Panc1 (cell line): ENCODE results near the gene ARRDC2. TPM values are rescaled to one million over a fixed set of nuclear protein-coding genes. Genes with fewer than 3 reads are reported as not detected.
"Not testable (repeated sequence)": the region's sequence is repeated elsewhere in the genome, so short reads cannot be mapped to it uniquely, and the experiment has no call there.

ENCODE experiments used
- ATAC-seq: fragments of 200-7000 bp; cut with Tn5 transposase; 2 replicates; pipeline ENCODE4 v1.9.1; 2020; ENCODE audit warnings: mild to moderate bottlenecking, moderate library complexity
- BruUV-seq: library from RNA; stranded (reverse); fragments of 400-500 nt; replicated peaks from 2 replicates; lab custom pipeline; 2021; lab: Mats Ljungman, UMichigan
- CTCF ChIA-PET: fragments of 300-600 bp; sonication (Branson Sonifier 250); formaldehyde crosslinking; loops from one replicate; lab custom pipeline; 2022; ENCODE audit warnings: antibody characterized with exemption; lab: Charles Lee
- POLR2A ChIA-PET: fragments of 300-600 bp; sonication (Branson Sonifier 250); formaldehyde crosslinking; loops from one replicate; lab custom pipeline; 2022; ENCODE audit warnings: antibody characterized with exemption; lab: Charles Lee
- DNase-seq: peaks from one replicate; pipeline ENCODE4 v3.0.0-alpha.2; 2010; ENCODE audit warnings: low read depth, low spot score
- H3K27ac ChIP-seq: 2 replicates; pipeline ENCODE4 v1.5.1; 2011; ENCODE audit warnings: mild to moderate bottlenecking, low read length, inconsistent platforms
- H3K27me3 ChIP-seq: fragments of 200-500 bp; sonication (Bioruptor generic); 2 replicates; pipeline ENCODE4 v1.6.0; 2014; ENCODE audit warnings: low read length, inconsistent platforms; ENCODE audit not compliant: control insufficient read depth, insufficient read depth
- H3K36me3 ChIP-seq: fragments of 200-500 bp; sonication (Bioruptor generic); 2 replicates; pipeline ENCODE4 v1.5.1; 2014; ENCODE audit warnings: inconsistent platforms, mild to moderate bottlenecking, low read length, moderate library complexity; ENCODE audit not compliant: control insufficient read depth, insufficient read depth
- H3K4me1 ChIP-seq: 2 replicates; pipeline ENCODE4 v1.5.1; 2011; ENCODE audit warnings: inconsistent platforms, mild to moderate bottlenecking, low read length, moderate library complexity; ENCODE audit not compliant: control insufficient read depth, insufficient read depth
- H3K4me3 ChIP-seq, 2 experiments: 2 replicates each; pipeline ENCODE4 v1.5.1; 2011 to 2012; ENCODE audit warnings: low read depth in 2 of 2, low read length in 2 of 2, mild to moderate bottlenecking in 2 of 2, inconsistent platforms in 1 of 2, moderate library complexity in 1 of 2
- H3K9me3 ChIP-seq: fragments of 200-500 bp; sonication (Bioruptor generic); 2 replicates; pipeline ENCODE4 v1.5.1; 2014; ENCODE audit warnings: low read depth, mild to moderate bottlenecking, inconsistent platforms, low read length, moderate library complexity; ENCODE audit not compliant: control insufficient read depth, insufficient read depth
- CTCF ChIP-seq: fragments of 450-650 bp; IDR thresholded peaks from 2 replicates; pipeline ENCODE4 v1.5.1; 2017; ENCODE audit warnings: mild to moderate bottlenecking
- POLR2AphosphoS5 ChIP-seq: IDR thresholded peaks from 2 replicates; pipeline ENCODE4 v1.6.1; 2012; ENCODE audit warnings: mild to moderate bottlenecking, low read depth, low read length, moderate library complexity
- REST ChIP-seq, 2 experiments: IDR thresholded peaks; 2 replicates each; pipeline ENCODE4 v1.6.1; 2011 to 2012; ENCODE audit warnings: low read depth in 2 of 2, control low read depth in 1 of 2, low read length in 1 of 2, mild to moderate bottlenecking in 1 of 2, moderate library complexity in 1 of 2; ENCODE audit not compliant: insufficient read depth in 1 of 2
- SIN3A ChIP-seq: IDR thresholded peaks from 2 replicates; pipeline ENCODE4 v1.6.1; 2012; ENCODE audit warnings: low read depth, mild to moderate bottlenecking, low read length, moderate library complexity, borderline replicate concordance; ENCODE audit not compliant: insufficient read depth
- TCF7L2 ChIP-seq: IDR thresholded peaks from 2 replicates; pipeline ENCODE4 v1.6.1; 2011; ENCODE audit warnings: mild to moderate bottlenecking, low read depth, low read length, inconsistent platforms
- in situ Hi-C: cut with HindIII; loops from 2 replicates; pipeline ENCODE4 v1.10.0; 2016; ENCODE audit warnings: low sequenced_read_pairs, low pct_unique_long_range_greater_than_20kb
- intact Hi-C: fragments of 100-400 bp; cut with micrococcal nuclease; formaldehyde crosslinking; loops from one replicate; pipeline ENCODE4 v1.10.0; 2022; ENCODE audit not compliant: unreplicated experiment
- total RNA-seq: library from RNA; stranded (reverse); gene quantifications from one replicate; pipeline ENCODE4 v1.2.1, GENCODE V29; 2021; ENCODE audit not compliant: unreplicated experiment

The ARRDC2 gene
- total RNA-seq, 1 experiment from 2014 or later, result 21.4 TPM

GRCh38 chr19:17985037-17985818 is 22.7 kb upstream of the ARRDC2 start:
- no peaks in the 10 kb centered on the region for H3K27me3 ChIP-seq
- DNase-seq (no peak), ATAC-seq (peak; percentile 75)
- no peak overlapping the region for H3K27ac ChIP-seq
- POLR2A ChIA-PET, result no interaction called here
- H3K4me1 ChIP-seq, result no peaks in the 10 kb centered on the region
- no peaks in the 10 kb centered on the region for H3K9me3 ChIP-seq
- H3K36me3 ChIP-seq, result no peaks in the 10 kb centered on the region
- H3K4me3 ChIP-seq, result no peak overlapping the region
- CTCF ChIA-PET, result no interaction called here
- TF ChIP-seq REST (IDR thresholded peaks at IDR 0.05; ENCODE audit: insufficient read depth in 1 of 2, low read depth in 2 of 2, low read length in 1 of 2) (no peak), SIN3A (no peak), CTCF (no peak), POLR2AphosphoS5 (no peak), TCF7L2 (no peak)
- BruUV-seq, result no TSS peak
- in situ Hi-C loops, result no loop called here
- intact Hi-C loops, result no loop called here

- CTCF ChIA-PET, H3K27me3 ChIP-seq, H3K36me3 ChIP-seq, intact Hi-C loops, H3K4me3 ChIP-seq, ATAC-seq, DNase-seq, POLR2A ChIA-PET, H3K4me1 ChIP-seq, H3K9me3 ChIP-seq, H3K27ac ChIP-seq, BruUV-seq, in situ Hi-C loops: not testable (repeated sequence)
Measured at GRCh38 chr19:17986569-17986968, 21.4 kb upstream of the ARRDC2 start.

DNA sequence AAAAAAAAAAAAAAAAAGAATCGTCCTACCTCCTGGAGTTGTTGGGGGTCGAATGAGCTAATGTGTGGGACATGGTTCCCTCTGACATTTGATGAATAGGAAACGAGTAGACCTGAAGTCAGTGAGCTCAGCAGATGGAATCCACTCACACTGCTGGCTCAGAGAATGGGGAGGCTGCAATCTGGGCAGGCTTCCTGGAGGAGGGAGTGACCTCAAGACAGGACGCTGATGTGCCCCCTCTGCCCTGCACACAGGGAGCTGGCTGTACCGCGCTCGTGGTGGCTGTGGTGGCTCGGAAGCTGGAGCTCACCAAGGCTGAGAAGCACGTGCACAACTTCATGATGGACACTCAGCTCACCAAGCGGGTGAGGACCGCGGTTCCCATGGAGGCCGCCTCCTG is 19.8 kb upstream of the ARRDC2 start:
- TF ChIP-seq REST (IDR thresholded peaks at IDR 0.05; ENCODE audit: insufficient read depth in 1 of 2, low read depth in 2 of 2, low read length in 1 of 2) (no peak), TCF7L2 (no peak), POLR2AphosphoS5 (no peak), SIN3A (no peak), CTCF (no peak)
- intact Hi-C loops, result no loop called here
- in situ Hi-C loops, result no loop called here
- H3K9me3 ChIP-seq, result no peaks in the 10 kb centered on the region
- H3K4me1 ChIP-seq, result no peaks in the 10 kb centered on the region
- no peak overlapping the region for H3K27ac ChIP-seq
- POLR2A ChIA-PET, result interaction anchor here (0.6 kb wide), 1 partner anchor 44 kb away, joined by 4 read pairs; no protein-coding TSS in a partner anchor
- ATAC-seq, result no peak
- H3K4me3 ChIP-seq, result no peak overlapping the region
- no peak for DNase-seq
- no peaks in the 10 kb centered on the region for H3K36me3 ChIP-seq
- BruUV-seq, result no TSS peak
- CTCF ChIA-PET, result interaction anchor here (0.6 kb wide), 1 partner anchor 42 kb away, joined by 4 read pairs; no protein-coding TSS in a partner anchor
- no peaks in the 10 kb centered on the region for H3K27me3 ChIP-seq
